ENCODE data around the gene SPATS1.

Gene SPATS1, protein sequence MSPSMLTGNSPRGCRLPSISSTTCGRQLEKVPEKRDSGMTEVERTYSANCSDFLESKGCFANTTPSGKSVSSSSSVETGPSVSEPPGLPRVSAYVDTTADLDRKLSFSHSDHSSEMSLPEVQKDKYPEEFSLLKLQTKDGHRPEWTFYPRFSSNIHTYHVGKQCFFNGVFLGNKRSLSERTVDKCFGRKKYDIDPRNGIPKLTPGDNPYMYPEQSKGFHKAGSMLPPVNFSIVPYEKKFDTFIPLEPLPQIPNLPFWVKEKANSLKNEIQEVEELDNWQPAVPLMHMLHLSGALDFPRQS

DNA sequence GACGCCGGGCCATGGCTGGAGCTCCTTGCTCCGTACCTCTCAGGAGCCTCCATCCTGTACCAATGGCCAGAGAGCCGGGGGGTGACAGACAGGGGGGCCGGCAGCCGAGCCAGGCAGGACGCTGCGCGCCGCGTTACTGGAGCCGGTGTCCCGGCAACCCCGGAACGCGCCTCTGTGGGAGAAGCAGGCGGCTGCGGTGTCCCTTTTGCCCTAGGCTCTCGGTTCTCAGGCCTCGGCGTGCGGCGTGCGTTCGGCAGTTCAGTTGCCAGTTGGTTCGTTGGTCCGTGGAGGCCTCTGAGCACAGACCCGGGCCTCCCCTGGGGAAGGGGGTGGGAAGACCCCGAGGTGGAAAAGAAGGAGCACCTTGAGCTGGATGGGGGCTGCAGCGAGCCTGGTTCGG lies at the start of gene SPATS1:
SPATS1 (plus strand) TSS at position 162 of the 400 bp plus-strand sequence. CDS start 446 bp downstream, outside the sequence.
- peak in 32 of 42 donors; percentile 6 to 64 (median 24) for DNase-seq
- intact Hi-C loops (cut with DNase I), result no loop called here

DNA sequence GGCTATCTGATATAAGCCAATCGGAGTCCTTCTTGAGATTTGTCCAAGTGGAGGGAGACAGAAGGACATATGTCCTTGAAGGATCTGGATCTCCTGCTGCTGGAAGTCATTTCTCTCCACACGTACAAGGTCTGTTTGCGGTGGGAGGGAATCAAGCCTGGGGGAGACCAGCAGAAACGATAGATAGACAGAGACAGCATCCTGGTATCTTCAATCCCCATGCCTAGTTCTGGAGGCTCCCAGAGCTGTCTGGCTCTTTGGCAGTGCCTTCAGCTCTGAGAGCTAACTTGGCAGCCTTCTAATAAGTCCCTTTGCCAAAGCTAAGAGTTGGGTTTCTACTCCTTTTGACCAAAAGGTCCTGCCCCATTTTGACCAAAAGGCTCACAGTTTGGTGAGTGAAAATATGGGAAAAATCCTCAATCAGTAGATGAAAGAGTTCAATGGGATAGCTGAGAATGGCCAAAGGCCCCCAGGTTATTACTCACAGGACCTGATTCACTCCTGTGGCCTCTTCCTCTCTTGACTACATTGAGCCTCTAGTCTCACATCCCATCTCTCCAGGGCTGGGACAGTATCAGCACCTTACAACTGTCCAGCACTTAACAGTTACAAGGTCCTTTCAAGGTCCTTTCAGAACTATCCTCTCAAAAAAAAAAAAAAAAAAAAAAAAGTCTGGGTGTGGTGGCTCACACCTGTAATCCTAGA lies 49.6 kb upstream of the SPATS1 start:
- intact Hi-C loops (cut with DNase I), result no loop called here
- no peak for DNase-seq

DNA sequence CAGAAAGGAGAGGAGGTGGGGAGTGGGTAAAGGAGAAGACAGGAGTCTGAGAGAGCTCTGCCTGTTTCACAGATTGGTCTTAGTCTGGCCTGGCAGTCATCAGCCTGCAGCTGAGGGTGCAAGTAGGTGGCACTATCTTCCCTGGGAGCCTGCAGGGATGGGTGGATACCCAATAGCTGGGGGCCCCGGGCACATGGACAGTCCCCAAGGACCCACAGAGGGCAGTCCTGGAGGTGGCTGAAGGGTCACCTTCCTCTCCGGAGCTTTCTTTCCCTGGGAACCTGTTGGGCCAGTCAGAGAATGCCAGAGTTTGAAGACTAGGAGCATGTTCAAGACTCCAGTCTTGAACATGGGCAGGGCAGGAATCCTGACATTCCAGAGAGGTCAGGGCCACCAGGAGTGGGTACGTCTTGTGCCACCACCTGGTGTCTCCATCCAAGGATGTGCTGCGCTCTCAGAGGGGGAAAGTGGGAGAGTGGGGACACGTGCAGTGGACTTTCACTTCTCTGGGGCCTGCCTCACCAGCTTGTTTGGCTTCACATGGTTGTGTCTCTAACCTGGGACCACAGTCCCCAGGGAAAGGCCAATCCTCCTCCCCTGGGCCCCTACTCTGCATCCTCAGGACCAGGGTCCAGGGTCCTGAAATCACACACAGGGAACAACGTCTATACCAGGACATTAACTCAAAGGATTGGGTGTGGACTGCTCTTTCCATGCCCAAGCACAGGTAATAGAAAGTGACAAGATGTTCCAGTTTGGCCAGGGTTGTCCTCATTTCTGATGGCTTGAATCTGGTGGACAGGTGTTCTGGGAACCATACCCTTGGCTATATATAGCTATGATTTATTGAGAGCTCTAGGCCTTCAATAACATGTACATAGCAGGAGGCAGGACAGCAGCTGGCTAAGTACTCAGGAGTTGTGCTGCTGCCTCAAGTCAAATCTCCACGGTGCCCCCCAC lies 47.3 kb upstream of the SPATS1 start:
- intact Hi-C loops (cut with DNase I), result no loop called here
- DNase-seq, result peak in 1 of 42 donors; percentile 1

DNA sequence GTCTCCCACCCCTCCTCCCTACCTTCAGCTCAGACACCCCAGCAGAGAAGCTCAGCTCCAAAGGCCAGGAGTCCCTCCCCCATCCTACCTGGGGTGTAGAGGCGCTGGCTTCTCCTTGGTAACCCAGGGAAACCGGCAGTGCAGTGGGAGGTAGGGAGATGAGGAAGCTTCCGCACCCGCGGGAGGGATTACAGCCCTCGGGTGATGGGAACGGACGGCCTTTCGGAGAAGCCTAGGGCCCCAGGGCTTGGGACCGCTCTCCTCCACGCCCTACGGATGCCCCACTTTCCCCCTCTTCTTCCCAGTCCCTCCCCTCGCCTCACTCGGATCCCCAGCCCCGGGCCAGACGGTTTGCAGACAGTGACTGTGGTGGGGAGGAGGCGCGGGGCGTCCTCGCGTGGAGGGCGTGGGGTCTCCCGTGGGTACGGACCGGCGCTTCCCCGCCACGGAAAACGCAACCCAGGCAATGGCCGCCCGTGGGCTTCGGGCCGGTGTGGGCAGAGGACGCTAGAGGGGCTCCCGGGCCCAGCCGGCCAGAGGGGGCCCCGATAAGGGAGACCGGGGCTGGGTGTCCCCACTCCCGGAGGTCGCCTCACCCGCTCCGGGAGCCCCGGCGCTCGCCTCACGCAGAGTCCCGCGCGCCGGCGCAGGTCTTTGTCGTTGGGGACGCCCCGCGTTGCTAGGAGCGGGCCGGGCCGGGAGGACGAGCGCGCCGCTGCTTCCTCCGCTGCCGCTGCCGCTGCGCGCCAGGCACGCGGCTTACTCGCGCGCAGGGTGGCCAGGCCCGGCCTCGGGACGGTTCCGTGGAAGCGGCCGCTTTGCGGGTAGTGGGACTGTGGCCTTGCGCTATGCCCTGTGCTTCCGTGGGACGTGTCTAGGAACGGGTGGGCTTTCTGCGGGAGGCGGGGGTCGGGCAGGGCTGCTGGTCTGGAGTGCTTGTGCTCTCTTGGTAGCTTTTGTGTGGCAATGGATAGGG lies 45.1 kb upstream of the SPATS1 start:
- peak; percentile 27 to 88 (median 68) for DNase-seq
- intact Hi-C loops (cut with DNase I), result no loop called here

DNA sequence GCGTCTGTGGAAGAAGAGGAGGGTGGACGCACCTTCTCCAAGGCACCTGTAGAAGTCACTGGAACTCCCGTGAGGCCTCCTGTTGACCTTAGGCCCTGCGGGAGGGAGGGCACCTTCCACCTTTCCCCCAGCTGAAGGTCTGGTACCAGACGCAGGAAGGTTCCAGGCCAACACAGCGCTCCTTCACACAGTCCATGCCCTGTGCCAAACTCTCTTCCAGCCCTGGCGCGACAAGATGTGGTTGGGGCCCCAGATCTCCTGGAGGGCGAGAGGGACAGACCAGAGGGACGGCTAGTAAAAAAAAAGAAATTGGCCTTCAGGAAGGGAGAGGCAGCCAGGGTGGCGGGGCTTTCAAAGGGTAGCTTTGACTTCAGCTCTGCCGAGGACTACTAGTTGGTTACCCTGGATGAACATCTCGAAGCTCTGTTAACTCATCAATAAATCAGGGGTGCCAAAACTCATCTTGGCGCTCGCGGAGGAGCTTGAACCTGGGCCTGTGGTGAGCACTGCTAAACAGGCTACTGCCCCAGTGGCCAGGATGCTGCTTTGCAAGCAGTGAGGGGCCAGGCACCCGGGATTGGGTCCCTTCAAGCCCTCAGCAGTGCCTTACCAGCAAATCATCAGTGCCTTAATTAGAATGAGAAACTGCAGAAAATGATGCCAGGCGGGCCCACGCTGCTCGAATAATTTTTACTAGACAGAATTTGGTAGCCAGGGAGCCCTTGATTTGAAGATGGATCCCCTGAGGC lies 44.2 kb upstream of the SPATS1 start:
- intact Hi-C loops (cut with DNase I), result no loop called here
- no peak for DNase-seq

DNA sequence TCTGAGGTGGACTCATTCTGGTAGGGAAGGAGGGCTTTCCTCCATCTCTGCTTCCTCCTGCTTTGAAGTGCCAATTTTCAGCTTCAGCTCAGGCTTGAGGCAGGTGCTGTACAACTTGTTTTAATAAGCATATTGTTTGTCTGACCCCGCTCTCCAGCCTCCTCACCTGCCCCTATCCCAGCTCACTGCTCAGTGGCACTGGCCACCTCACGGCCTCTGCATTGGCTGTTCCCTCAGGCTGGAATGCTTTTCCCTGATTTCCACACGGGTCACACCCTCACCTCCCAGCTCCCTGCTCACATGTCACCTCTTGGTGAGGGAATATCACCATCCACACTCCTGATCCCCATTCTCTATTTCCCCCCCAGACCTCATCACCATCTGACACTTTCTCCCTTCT lies 43.6 kb upstream of the SPATS1 start:
- intact Hi-C loops (cut with DNase I), result no loop called here
- no peak for DNase-seq

DNA sequence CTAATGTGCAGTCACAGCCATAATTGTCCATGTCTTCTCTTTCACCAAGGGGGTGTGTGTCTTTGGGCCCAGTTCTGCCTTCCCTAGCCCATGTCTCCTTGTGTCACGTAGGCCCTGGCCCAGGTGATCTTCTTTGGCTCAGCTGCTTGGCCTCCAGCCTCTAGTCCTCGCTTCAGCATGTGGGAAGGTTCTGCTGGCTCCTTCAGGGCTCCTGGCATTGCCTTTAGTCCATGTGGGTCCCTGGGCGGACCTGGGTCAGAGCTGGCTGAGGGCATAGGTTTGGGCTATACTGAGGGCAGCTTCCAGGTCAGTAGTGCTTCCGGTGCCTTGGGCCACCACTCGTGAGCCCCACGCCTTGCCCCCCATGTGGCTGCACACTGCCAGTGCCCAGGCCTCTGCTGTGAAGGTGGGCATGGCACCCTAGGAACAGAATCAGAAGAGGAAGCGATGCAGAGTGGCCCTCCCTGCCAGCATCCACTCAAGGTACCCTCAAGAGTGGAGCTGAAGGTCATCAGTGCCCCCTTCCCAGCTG lies 42.1 kb upstream of the SPATS1 start:
- DNase-seq, result no peak

DNA sequence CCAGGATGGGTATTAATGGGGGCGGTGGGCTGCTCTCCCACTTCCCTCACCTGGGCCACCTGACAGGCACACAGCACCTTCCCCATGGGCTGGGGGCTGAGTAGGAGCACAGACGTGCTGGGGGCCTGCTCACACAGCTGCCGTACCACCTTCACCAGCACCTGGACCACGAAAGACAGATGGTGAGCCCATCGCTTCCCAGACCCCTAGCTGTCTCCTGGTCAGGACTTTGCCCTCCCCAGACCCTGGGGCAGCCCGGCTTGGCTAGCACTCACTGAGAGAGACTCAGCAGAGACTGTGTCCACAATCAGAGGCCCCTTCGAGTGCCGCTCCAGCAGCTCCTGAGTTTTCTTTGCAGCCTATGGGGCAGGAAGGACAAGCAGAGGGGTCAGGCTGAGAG lies 41.3 kb upstream of the SPATS1 start:
- intact Hi-C loops (cut with DNase I), result no loop called here
- no peak for DNase-seq

More for the DNA sequence above, 42.1 kb upstream of the SPATS1 start:
- intact Hi-C loops (cut with DNase I), result no loop called here

DNA sequence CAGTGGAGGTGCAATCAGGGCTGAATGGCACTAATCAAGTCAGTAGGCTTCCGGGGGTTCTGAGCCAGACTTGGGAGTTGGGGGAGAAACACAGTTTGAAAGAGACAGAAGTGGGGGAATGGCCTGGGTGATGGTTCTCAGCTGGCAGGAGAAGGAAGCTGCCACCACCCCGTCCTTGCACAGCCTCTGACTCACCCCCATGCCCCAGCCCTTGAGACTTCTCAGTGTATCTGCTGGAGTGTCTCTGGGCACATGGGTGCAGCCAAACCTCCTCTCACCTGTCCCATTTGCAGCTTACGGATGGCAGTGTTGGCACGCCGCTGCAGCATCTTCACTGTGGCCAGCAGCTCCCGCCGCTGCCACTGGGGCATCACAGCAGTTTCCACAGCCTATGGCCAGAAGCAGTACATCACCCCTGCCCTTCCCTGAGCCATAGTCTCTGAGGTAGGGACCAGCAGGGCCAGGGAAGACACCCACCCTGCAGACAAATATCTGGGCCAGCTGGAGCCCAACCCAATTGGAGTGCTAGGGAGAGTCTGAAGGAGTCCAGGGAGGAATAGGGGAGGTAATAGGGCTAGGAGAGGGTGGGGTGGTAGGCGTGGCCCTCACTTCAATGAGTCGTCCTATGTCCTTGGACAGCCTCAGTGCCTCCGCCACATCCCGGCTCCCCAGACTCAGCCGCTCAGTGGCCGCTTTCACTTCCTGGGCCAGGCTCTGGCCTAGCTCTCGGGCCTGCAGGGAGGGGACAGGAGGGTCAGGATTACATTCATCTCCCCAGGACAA lies 40.5 kb upstream of the SPATS1 start:
- no peak for DNase-seq
- intact Hi-C loops (cut with DNase I), result no loop called here

DNA sequence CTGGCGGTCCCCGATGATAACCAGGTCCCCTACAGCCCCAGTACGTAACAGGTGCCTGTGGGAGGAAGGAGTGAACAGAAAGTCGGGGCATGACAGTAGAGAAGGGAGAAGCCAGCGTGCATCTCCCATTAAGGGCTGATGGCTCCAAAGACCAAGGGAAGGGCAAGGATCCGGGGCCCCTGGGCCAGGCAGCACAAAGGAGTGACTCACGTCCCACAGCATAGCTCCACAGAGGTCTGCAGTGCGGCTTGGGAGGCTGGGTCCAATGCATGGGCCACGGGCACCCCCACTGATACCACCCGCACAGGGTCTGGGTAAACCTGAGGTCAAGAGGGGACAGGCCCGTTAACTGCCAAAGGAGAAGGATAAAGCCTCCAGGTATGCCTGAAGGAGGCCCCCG lies 39.6 kb upstream of the SPATS1 start:
- intact Hi-C loops (cut with DNase I), result no loop called here
- no peak for DNase-seq

DNA sequence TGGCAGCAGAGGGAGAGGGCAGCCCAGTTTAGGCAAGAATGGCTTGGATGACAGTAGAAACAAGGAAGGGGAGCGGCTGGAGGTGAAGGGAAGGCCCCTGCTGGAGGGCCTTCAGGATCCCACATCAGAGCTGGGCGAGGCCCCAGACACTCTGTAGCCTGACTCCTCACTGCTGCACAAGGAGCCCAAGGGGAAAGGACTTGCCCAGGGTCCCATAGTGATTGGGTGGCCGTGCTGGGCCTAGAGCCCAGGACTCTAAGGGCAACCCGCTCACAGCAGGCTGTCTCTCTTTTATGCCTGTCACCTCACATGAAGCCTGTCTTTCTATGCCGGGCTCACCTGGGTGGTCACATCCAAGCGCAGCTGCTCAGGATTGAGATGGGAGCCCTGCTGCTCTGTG lies 38.6 kb upstream of the SPATS1 start:
- DNase-seq, result no peak
- intact Hi-C loops (cut with DNase I), result no loop called here

DNA sequence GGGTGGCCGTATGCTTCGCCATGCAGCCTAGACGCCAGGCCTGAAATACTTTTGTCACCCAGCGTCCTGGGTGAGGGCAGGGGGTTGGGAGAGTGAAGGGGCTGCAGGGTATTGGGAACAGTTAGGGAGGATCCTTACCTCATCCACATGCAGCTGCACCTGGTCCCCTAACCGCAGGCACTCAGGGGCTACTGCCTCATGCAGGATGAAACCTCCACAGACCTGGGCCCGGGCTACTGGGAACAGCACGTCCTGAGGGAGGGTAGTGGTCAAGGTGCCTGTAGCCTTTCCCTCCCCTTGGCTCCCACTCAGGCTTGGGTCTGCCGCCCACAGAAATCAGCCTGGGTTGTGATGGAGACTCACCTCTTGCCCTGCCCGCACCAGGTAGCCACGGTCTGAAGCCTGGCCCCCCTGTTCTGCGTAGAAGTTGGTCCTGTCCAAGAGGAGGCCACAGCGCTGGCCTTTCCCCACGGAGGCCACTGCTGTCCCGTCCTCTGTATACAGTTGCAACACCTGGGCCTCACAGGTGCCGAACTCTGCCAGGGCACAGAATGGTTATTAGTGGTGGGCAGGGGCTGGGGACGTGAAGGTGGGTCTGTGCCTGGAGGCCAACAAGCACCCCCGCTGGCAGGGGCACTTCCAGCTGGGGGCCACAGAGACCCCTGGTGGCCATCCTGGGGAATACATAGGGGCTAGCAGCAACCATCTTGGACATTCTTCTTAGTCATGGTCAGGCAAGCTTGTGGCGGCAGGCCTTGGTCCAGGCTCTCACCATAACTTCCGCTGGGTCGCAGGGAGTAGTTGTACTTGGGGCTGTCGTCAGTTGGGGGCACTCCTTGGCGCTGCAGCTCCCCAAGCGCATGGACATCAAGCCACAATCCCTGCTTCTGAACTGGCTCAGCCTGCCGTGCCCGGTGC lies 37.9 kb upstream of the SPATS1 start:
- DNase-seq, result peak in 37 of 42 donors; percentile 20 to 70 (median 41)
- intact Hi-C loops (cut with DNase I), result no loop called here

DNA sequence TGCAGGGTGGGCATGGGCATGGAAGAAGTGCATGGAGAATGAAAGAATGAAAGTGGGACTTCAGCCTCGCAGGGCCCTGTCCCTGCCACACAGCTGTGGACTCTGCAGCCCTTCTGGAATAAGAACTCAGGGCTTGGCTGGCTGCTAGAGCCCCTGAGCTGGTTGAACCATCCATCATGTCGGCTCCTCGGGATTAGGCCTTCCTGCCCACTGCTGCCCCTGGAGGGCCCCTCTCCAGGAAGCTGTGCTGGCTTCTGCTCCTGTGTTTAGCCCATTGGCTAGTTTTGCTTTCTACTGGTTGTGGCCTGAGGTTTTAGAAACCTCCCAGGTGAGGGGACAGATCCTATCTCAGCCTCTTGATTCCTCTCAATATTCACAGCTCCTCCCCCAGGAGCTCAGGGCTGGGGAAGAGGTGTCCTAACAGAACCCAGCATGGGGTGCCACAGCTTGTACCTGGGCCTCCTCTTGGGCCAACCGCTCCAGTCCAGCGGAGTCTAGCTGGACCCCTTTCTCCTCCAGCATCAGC lies 37.2 kb upstream of the SPATS1 start:
- DNase-seq, result no peak
- intact Hi-C loops (cut with DNase I), result no loop called here

DNA sequence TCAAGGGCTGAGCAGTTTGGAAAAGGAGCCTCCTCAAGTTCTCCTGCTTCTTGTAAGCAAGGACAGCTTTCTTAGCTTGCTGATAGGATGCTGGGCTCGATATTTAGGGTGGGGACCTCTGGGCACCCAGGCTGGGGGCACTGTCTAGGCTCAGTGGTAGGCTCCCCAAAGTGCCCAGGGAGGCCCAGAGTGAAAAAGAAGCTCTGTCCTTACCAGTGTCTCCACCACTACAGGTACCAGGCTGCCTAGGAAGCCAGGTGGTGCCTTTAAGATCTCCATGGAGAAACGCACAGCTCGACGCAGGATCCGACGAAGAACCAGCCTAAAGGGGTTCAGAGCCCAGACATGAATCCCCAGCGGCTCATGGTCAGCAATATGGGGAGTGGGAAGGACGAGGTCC lies 35.7 kb upstream of the SPATS1 start:
- no peak for DNase-seq
- intact Hi-C loops (cut with DNase I), result no loop called here

DNA sequence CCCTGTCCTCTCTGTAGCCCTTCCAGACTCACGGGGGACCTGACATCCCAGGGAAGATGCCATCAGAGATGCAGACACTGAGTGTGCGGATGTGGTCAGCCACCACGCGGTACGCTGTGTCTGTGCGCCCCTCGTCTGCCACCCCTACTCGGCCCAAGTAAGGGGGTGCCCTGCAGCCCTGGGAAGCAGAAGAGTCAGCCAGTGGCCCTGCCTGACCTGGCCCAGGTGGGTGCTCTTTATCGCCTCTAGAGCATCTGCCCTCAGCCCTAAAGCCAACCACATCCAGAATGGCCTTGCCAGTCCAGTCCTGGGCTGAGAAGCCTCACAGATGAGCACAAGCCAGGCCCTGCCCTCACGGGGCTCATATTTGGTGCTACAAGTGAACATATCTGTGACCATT lies 35.2 kb upstream of the SPATS1 start:
- intact Hi-C loops (cut with DNase I), result no loop called here

DNA sequence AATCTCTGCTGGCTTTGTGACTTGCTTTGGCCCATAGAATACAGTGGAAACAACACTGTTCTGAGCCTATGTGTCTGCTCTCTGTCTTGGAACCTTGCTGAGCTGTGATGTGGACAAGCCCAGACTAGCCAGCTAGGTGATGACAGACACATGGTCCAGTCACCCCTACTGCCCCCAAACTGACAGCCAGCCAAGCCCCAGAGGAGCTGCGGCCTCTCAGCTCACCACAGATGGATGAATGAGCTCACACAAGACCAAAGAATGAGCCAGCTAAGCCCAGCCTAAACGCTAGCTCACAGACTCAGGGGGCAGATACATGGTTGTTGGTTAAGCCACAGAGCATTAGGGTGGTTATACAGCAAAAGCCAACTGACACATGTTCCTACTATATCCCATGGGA lies 33.4 kb upstream of the SPATS1 start:
- no peak for DNase-seq
- intact Hi-C loops (cut with DNase I), result no loop called here

More for the DNA sequence above, 35.2 kb upstream of the SPATS1 start:
- DNase-seq, result no peak
